Stimulated activated CD8-positive, alpha-beta memory T cell treated with anti-CD3 and anti-CD28 coated beads, Interleukin-7, amount 100 ng/mL, for 4 hours (primary cell): Measurements from ENCODE around the gene CPLANE1.

Experiments
- DNase-seq, 2 donors: peaks; one replicate each; pipeline ENCODE4 v3.0.0-alpha.2; 2020; ENCODE audit warnings: low read depth in 2 of 2

The CPLANE1 gene

GRCh38 chr5:37071487-37071886 is 177.7 kb downstream of the CPLANE1 start:
- DNase-seq, result no peak

GRCh38 chr5:37064442-37064841 is 184.7 kb downstream of the CPLANE1 start:
- DNase-seq, result no peak

- DNase-seq, result no peak
These were observed 185.4 kb downstream of the CPLANE1 start for GRCh38 chr5:37063739-37064138.

GRCh38 chr5:37060030-37060429 is 189.1 kb downstream of the CPLANE1 start:
- DNase-seq, result no peak

GRCh38 chr5:37056762-37057161 is 192.4 kb downstream of the CPLANE1 start:
- no peak for DNase-seq
